Ishikawa (cell line): ENCODE measurements around the gene DRD4.

Experiments
- NFIC ChIP-seq: IDR thresholded peaks from 2 replicates; pipeline ENCODE4 v1.6.1; 2012
- RAD21 ChIP-seq: IDR thresholded peaks from 2 replicates; pipeline ENCODE4 v1.6.1; 2012; ENCODE audit warnings: low read depth
- REST ChIP-seq: IDR thresholded peaks from 2 replicates; pipeline ENCODE4 v1.6.1; 2012; ENCODE audit warnings: low read depth, mild to moderate bottlenecking
- TAF1 ChIP-seq: IDR thresholded peaks from 2 replicates; pipeline ENCODE4 v1.6.1; 2012; ENCODE audit warnings: low read depth, mild to moderate bottlenecking
- ZBTB7A ChIP-seq: IDR thresholded peaks from 2 replicates; pipeline ENCODE4 v1.6.1; 2012; ENCODE audit warnings: low read depth

- no peak for TF ChIP-seq TAF1
- TF ChIP-seq ZBTB7A = no peak
- TF ChIP-seq RAD21 = no peak
- TF ChIP-seq NFIC = no peak
- TF ChIP-seq REST = no peak
Observed at GRCh38 chr11:605286-606129, 31.6 kb upstream of the DRD4 start.
